Measurements from ENCODE around the gene TRMT11.

Gene TRMT11

GRCh38 chr6:125974214-125974866 is 12.0 kb upstream of the TRMT11 start:
- Histone ChIP-seq H3K4me3 (ENCODE audit: low read length in 2 of 2) (no peak overlapping the region), H3K27ac (ENCODE audit: low read length) (no peak overlapping the region), H3K36me3 (ENCODE audit: control insufficient read depth in 2 of 2, insufficient read depth in 2 of 2, low read length in 2 of 2) (peaks cover 3 to 10% of the 10 kb centered on the region in 2 donors), H3K4me1 (ENCODE audit: control insufficient read depth, insufficient read depth, low read length) (no peaks in the 10 kb centered on the region), H3K27me3 (ENCODE audit: control insufficient read depth in 1 of 2, insufficient read depth in 2 of 2, low read length in 2 of 2) (no peaks in the 10 kb centered on the region), H3K9ac (ENCODE audit: low read length in 2 of 2) (no peak overlapping the region), H3K9me3 (ENCODE audit: control insufficient read depth in 2 of 2, low read length in 2 of 2) (no peaks in the 10 kb centered on the region)

- no peaks in the 10 kb centered on the region for H3K4me1 ChIP-seq (ENCODE audit: control insufficient read depth, insufficient read depth, low read length)
- H3K27me3 ChIP-seq (ENCODE audit: control insufficient read depth in 1 of 2, insufficient read depth in 2 of 2, low read length in 2 of 2) = no peaks in the 10 kb centered on the region
- H3K9ac ChIP-seq (ENCODE audit: low read length in 2 of 2) = no peak overlapping the region
- H3K4me3 ChIP-seq (ENCODE audit: low read length in 2 of 2) = no peak overlapping the region
- peaks cover 3 to 6% of the 10 kb centered on the region in 2 donors for H3K36me3 ChIP-seq (ENCODE audit: control insufficient read depth in 2 of 2, insufficient read depth in 2 of 2, low read length in 2 of 2)
- H3K9me3 ChIP-seq (ENCODE audit: control insufficient read depth in 2 of 2, low read length in 2 of 2) = no peaks in the 10 kb centered on the region
- H3K27ac ChIP-seq (ENCODE audit: low read length) = no peak overlapping the region
These were observed 7.2 kb upstream of the TRMT11 start for GRCh38 chr6:125979101-125979500.

GRCh38 chr6:125981571-125982185 is 4.7 kb upstream of the TRMT11 start:
- Histone ChIP-seq H3K4me1 (ENCODE audit: control insufficient read depth, insufficient read depth, low read length) (no peaks in the 10 kb centered on the region), H3K36me3 (ENCODE audit: control insufficient read depth in 2 of 2, insufficient read depth in 2 of 2, low read length in 2 of 2) (no peaks in the 10 kb centered on the region), H3K27ac (ENCODE audit: low read length) (no peak overlapping the region), H3K4me3 (ENCODE audit: low read length in 2 of 2) (no peak overlapping the region), H3K9me3 (ENCODE audit: control insufficient read depth in 2 of 2, low read length in 2 of 2) (no peaks in the 10 kb centered on the region), H3K27me3 (ENCODE audit: control insufficient read depth in 1 of 2, insufficient read depth in 2 of 2, low read length in 2 of 2) (no peaks in the 10 kb centered on the region), H3K9ac (ENCODE audit: low read length in 2 of 2) (no peak overlapping the region)

- Histone ChIP-seq H3K4me3 (ENCODE audit: low read length in 2 of 2) (no peak overlapping the region), H3K9ac (ENCODE audit: low read length in 2 of 2) (no peak overlapping the region), H3K27me3 (ENCODE audit: control insufficient read depth in 1 of 2, insufficient read depth in 2 of 2, low read length in 2 of 2) (no peaks in the 10 kb centered on the region), H3K4me1 (ENCODE audit: control insufficient read depth, insufficient read depth, low read length) (no peaks in the 10 kb centered on the region), H3K9me3 (ENCODE audit: control insufficient read depth in 2 of 2, low read length in 2 of 2) (no peaks in the 10 kb centered on the region), H3K27ac (ENCODE audit: low read length) (no peak overlapping the region), H3K36me3 (ENCODE audit: control insufficient read depth in 2 of 2, insufficient read depth in 2 of 2, low read length in 2 of 2) (no peaks in the 10 kb centered on the region)
These were observed 2.9 kb upstream of the TRMT11 start for GRCh38 chr6:125983246-125983945.

GRCh38 chr6:125984311-125984710 is 2.0 kb upstream of the TRMT11 start:
- Histone ChIP-seq H3K27ac (ENCODE audit: low read length) (no peak overlapping the region), H3K36me3 (ENCODE audit: control insufficient read depth in 2 of 2, insufficient read depth in 2 of 2, low read length in 2 of 2) (no peaks in the 10 kb centered on the region), H3K9ac (ENCODE audit: low read length in 2 of 2) (no peak overlapping the region), H3K27me3 (ENCODE audit: control insufficient read depth in 1 of 2, insufficient read depth in 2 of 2, low read length in 2 of 2) (no peaks in the 10 kb centered on the region), H3K4me3 (ENCODE audit: low read length in 2 of 2) (no peak overlapping the region), H3K4me1 (ENCODE audit: control insufficient read depth, insufficient read depth, low read length) (no peaks in the 10 kb centered on the region), H3K9me3 (ENCODE audit: control insufficient read depth in 2 of 2, low read length in 2 of 2) (no peaks in the 10 kb centered on the region)

GRCh38 chr6:125985522-125985921 is 818 bp upstream of the TRMT11 start:
- Histone ChIP-seq H3K9ac (ENCODE audit: low read length in 2 of 2) (peak overlapping the region in 1 of 2 donors; percentile 95), H3K27me3 (ENCODE audit: control insufficient read depth in 1 of 2, insufficient read depth in 2 of 2, low read length in 2 of 2) (no peaks in the 10 kb centered on the region), H3K4me1 (ENCODE audit: control insufficient read depth, insufficient read depth, low read length) (no peaks in the 10 kb centered on the region), H3K9me3 (ENCODE audit: control insufficient read depth in 2 of 2, low read length in 2 of 2) (no peaks in the 10 kb centered on the region), H3K4me3 (ENCODE audit: low read length in 2 of 2) (peak overlapping the region in 1 of 2 donors; percentile 81), H3K27ac (ENCODE audit: low read length) (no peak overlapping the region), H3K36me3 (ENCODE audit: control insufficient read depth in 2 of 2, insufficient read depth in 2 of 2, low read length in 2 of 2) (no peaks in the 10 kb centered on the region)

- Histone ChIP-seq H3K4me1 (ENCODE audit: control insufficient read depth, insufficient read depth, low read length) (no peaks in the 10 kb centered on the region), H3K9ac (ENCODE audit: low read length in 2 of 2) (peak overlapping the region; percentile 95 to 97), H3K9me3 (ENCODE audit: control insufficient read depth in 2 of 2, low read length in 2 of 2) (no peaks in the 10 kb centered on the region), H3K27ac (ENCODE audit: low read length) (peak overlapping the region; percentile 74), H3K4me3 (ENCODE audit: low read length in 2 of 2) (peak overlapping the region; percentile 81 to 97), H3K36me3 (ENCODE audit: control insufficient read depth in 2 of 2, insufficient read depth in 2 of 2, low read length in 2 of 2) (no peaks in the 10 kb centered on the region), H3K27me3 (ENCODE audit: control insufficient read depth in 1 of 2, insufficient read depth in 2 of 2, low read length in 2 of 2) (no peaks in the 10 kb centered on the region)
These were observed 400 bp upstream of the TRMT11 start for GRCh38 chr6:125985979-125986300.

- H3K27me3 ChIP-seq (ENCODE audit: control insufficient read depth in 1 of 2, insufficient read depth in 2 of 2, low read length in 2 of 2) = no peaks in the 10 kb centered on the region
- H3K27ac ChIP-seq (ENCODE audit: low read length) = peak overlapping the region; percentile 74
- H3K36me3 ChIP-seq (ENCODE audit: control insufficient read depth in 2 of 2, insufficient read depth in 2 of 2, low read length in 2 of 2) = no peaks in the 10 kb centered on the region
- H3K4me1 ChIP-seq (ENCODE audit: control insufficient read depth, insufficient read depth, low read length) = no peaks in the 10 kb centered on the region
- no peaks in the 10 kb centered on the region for H3K9me3 ChIP-seq (ENCODE audit: control insufficient read depth in 2 of 2, low read length in 2 of 2)
- H3K4me3 ChIP-seq (ENCODE audit: low read length in 2 of 2) = peak overlapping the region; percentile 81 to 97
- H3K9ac ChIP-seq (ENCODE audit: low read length in 2 of 2) = peak overlapping the region; percentile 95 to 97
These were observed 782 bp downstream of the TRMT11 start for GRCh38 chr6:125987026-125987617.

GRCh38 chr6:125988280-125988679 is 1.9 kb downstream of the TRMT11 start:
- Histone ChIP-seq H3K4me1 (ENCODE audit: control insufficient read depth, insufficient read depth, low read length) (no peaks in the 10 kb centered on the region), H3K9me3 (ENCODE audit: control insufficient read depth in 2 of 2, low read length in 2 of 2) (no peaks in the 10 kb centered on the region), H3K36me3 (ENCODE audit: control insufficient read depth in 2 of 2, insufficient read depth in 2 of 2, low read length in 2 of 2) (no peaks in the 10 kb centered on the region), H3K27me3 (ENCODE audit: control insufficient read depth in 1 of 2, insufficient read depth in 2 of 2, low read length in 2 of 2) (no peaks in the 10 kb centered on the region), H3K4me3 (ENCODE audit: low read length in 2 of 2) (no peak overlapping the region), H3K27ac (ENCODE audit: low read length) (no peak overlapping the region), H3K9ac (ENCODE audit: low read length in 2 of 2) (no peak overlapping the region)

GRCh38 chr6:125989631-125990030 is 3.3 kb downstream of the TRMT11 start:
- Histone ChIP-seq H3K27me3 (ENCODE audit: control insufficient read depth in 1 of 2, insufficient read depth in 2 of 2, low read length in 2 of 2) (no peaks in the 10 kb centered on the region), H3K4me1 (ENCODE audit: control insufficient read depth, insufficient read depth, low read length) (no peaks in the 10 kb centered on the region), H3K9me3 (ENCODE audit: control insufficient read depth in 2 of 2, low read length in 2 of 2) (no peaks in the 10 kb centered on the region), H3K36me3 (ENCODE audit: control insufficient read depth in 2 of 2, insufficient read depth in 2 of 2, low read length in 2 of 2) (no peaks in the 10 kb centered on the region), H3K9ac (ENCODE audit: low read length in 2 of 2) (no peak overlapping the region), H3K4me3 (ENCODE audit: low read length in 2 of 2) (no peak overlapping the region), H3K27ac (ENCODE audit: low read length) (no peak overlapping the region)
